KOPT-K1 (cell line): ENCODE results near the gene ITPKC.
"Not testable (repeated sequence)": the region's sequence is repeated elsewhere in the genome, so short reads cannot be mapped to it uniquely, and the experiment has no call there.

Source experiments
- H3K27ac ChIP-seq: fragments of 200-600 bp; sonication (generic); 2 replicates; pipeline ENCODE4 v1.5.1; 2016; ENCODE audit warnings: antibody characterized with exemption, mild to moderate bottlenecking, low read depth, low read length; ENCODE audit not compliant: poor library complexity, severe bottlenecking
- H3K36me3 ChIP-seq: fragments of 200-600 bp; sonication (generic); 2 replicates; pipeline ENCODE4 v1.5.1; 2017; ENCODE audit warnings: antibody characterized with exemption, mild to moderate bottlenecking, low read length, moderate library complexity; ENCODE audit not compliant: insufficient read depth
- H3K9me3 ChIP-seq: fragments of 200-600 bp; sonication (generic); 2 replicates; pipeline ENCODE4 v1.5.1; 2017; ENCODE audit warnings: antibody characterized with exemption, low read length, mild to moderate bottlenecking; ENCODE audit not compliant: insufficient read depth, poor library complexity, severe bottlenecking

Gene ITPKC

DNA sequence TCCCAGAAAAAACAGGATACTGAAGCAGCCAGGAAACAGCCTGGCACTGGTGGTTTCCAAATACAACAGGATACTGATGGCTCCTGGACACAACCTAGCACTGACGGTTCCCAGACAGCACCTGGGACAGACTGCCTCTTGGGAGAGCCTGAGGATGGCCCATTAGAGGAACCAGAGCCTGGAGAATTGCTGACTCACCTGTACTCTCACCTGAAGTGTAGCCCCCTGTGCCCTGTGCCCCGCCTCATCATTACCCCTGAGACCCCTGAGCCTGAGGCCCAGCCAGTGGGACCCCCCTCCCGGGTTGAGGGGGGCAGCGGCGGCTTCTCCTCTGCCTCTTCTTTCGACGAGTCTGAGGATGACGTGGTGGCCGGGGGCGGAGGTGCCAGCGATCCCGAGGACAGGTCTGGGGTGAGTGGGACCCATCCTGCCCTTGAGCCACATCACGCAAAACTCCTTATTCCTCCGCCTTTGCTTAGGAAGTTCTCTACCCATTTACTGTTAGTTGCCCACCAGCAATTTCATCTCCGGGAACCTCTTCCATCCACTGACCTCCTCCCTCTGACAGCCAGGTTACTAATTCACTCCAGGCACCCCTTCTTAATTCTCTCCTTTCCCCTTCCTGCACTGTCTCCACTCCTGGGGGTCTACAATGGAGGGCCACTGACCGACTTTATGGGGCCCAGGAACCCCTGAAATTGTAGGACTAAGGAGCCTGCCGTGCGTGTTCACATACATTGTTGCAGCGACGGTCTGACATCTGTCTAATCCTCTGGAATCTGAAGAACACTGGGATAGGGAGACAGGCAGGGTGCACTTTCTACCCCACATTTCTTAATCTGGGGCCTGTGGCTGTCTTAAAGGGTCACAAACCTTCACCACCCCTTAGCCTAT, 1.2 kb downstream of the ITPKC start:
- H3K9me3 ChIP-seq, result no peaks in the 10 kb centered on the region
- peak overlapping the region; percentile 72 for H3K27ac ChIP-seq
- no peaks in the 10 kb centered on the region for H3K36me3 ChIP-seq

DNA sequence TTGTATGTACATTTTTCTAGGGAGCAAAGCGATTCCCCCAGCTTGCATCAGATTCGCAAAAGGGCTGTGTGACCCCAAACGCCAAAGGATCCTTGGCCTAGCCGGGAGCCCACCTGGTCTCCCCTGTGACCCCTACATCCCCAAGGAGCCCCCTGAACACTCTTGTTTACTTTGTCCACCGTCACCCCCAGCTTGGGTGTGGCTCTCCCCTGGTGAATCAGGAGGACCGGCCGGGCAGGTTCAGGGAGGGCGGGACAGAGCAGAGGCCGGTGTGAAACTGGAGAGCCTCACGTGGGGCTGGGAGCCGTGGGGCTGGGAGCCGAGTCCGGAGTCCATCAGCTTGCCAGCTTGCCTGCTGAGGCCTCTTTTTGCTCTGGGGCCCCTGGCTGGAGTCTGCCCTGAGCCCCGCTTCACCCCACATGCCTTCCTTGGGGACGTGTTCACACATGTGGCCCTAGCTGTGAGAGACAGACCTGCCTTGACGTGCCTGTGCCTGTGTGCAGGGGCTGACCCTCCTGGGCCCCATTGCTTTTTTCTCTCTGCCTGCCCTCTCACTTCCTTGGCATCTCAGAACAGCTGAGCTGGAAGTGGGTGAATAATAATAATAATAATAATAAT, 2.0 kb downstream of the ITPKC start:
- no peaks in the 10 kb centered on the region for H3K9me3 ChIP-seq
- no peak overlapping the region for H3K27ac ChIP-seq
- H3K36me3 ChIP-seq, result peaks cover 5% of the 10 kb centered on the region; the same call in 1 of the 2 replicates

DNA sequence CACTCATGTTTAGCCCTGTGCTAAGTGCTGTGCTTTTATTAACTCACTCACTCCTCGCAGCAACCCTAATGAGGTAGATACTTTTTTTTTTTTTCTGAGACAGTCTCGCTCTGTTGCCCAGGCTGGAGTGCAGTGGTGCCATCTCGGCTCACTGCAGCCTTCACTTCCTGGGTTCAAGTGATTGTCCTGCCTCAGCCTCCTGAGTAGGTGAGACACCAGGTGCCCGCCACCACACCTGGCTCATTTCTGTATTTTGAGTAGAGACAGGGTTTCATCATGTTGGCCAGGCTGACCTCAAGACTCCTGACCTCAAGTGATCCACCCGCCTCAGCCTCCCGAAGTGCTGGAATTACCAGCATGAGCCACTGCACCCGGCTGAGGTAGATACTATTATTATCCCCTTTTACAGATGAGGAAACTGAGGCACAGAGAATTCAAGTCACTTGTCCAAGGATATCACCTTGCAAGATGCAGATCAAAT, 2.5 kb downstream of the ITPKC start:
- Histone ChIP-seq H3K27ac (no peak overlapping the region), H3K9me3 (no peaks in the 10 kb centered on the region), H3K36me3 (peaks cover 8% of the 10 kb centered on the region; the same call in 1 of the 2 replicates)

DNA sequence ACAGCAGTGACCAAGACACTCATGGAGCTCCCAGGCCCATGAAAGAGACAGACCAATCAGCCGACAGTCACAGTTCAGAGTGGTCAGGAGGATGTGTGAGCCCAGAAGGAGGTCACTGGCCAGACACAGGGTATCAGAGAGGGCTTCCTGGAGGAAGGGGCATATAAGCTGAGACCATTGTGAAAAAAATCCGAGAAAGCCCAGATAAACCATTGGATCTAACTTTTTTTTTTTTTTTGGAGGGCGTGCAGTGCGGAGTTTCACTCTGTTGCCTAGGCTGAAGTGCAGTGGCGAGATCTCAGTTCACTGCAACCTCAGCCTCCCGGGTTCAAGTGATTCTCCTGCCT, 4.2 kb downstream of the ITPKC start:
- Histone ChIP-seq H3K36me3 (peaks cover 10% of the 10 kb centered on the region; the same call in 1 of the 2 replicates), H3K9me3 (no peaks in the 10 kb centered on the region), H3K27ac (no peak overlapping the region)

DNA sequence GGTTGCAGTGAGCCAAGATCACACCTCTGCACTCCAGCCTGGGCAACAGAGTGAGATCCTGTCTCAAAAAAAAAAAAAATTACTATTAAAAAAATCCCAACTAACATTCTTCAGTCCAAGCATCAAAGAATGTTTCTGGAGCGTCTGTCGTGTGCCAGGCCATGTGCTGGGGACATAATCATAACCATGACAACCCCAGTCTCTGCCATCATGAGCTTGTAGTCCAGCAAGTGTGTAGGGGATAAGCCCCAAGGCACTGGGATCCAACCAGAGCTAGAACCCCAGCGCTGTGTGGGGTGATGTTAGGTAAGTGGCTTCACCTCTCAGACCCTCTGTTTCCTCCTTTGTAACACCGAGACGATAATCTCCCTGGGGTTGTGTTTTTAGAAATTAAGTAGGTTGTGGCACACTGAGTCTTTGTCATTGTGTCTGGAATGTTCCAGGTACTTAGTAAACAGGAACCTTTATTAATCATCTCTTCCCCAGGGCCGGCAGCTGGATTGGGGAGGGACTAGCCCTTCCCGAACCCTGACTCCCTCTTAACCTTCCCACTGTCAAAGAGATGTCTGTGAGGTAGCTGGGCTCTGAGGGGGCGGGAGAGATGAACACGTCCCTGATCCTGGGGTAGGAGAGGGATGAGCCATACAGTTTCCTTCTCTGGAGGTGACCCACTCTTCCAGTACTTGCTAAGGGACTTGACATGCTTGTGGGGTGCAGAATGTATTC, 5.2 kb downstream of the ITPKC start:
- no peaks in the 10 kb centered on the region for H3K9me3 ChIP-seq
- H3K36me3 ChIP-seq, result peaks cover 12% of the 10 kb centered on the region; the same call in 1 of the 2 replicates
- no peak overlapping the region for H3K27ac ChIP-seq

DNA sequence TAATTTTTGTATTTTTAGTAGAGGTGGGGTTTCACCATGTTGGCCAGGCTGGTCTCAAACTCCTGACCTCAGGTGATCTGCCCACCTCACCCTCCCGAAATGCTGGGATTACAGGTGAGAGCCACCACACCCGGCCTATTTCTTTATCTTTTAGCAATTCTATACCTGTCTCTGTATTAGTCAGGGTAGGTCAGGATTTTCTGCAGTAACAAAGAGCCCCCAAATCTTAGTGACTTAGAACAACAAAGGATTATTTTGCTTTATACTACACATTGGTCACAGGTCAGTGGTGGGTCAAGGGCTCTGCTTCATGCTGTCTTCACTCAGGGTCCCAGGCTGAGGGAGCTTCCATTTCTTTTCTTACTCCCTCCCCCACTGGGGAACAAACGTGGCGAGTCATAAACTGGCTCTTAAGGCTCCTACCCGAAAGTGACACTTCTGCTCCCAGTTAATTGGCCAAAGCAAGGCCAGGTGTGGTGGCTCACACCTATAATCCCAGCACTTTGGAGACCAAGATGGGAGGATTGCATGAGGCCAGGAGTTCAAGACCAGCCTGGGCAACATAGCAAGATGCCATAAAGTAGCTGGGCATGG, 6.8 kb downstream of the ITPKC start:
- Histone ChIP-seq H3K27ac (no peak overlapping the region), H3K9me3 (no peaks in the 10 kb centered on the region), H3K36me3 (peaks cover 17% of the 10 kb centered on the region; the same call in 1 of the 2 replicates)

DNA sequence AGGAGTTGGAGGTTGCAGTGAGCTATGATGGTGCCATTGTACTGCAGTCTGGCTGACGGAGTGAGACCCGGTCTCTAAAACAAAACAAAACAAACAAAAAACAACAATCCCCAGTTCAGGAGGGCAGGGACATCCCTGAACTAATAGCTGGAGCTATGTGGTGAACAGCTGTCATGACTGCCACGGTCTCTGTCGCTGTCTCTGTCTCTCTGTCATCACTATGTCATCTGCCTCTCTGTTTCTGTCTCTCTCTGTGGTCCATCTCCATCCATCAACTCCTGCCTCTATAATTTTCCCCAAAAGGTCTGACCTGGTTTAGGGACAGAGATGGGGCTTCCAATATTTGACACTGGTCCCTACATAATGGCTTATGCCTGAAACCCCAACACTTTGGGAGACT, 7.4 kb downstream of the ITPKC start:
- Histone ChIP-seq H3K9me3 (no peaks in the 10 kb centered on the region), H3K27ac (no peak overlapping the region), H3K36me3 (peaks cover 17% of the 10 kb centered on the region; the same call in 1 of the 2 replicates)

DNA sequence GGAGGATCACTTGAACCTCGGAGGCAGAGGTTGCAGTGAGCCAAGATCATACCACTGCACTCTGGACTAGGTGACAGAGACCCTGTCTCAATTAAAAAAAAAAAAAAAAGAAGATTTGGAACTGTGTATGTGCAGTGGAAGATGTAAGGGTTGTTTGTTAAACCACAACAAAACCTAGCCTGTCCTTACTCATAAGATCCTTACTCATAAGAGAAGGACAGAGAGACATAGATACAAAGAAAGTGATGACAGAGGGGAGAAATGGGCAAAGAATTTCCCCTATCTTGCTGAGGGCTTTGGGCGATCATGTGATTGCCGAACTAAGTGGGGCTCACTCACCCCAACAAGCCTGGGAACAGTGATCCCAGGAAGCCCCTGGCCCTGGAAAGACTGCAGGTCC, 7.9 kb downstream of the ITPKC start:
- Histone ChIP-seq H3K27ac (no peak overlapping the region), H3K9me3 (no peaks in the 10 kb centered on the region), H3K36me3 (peaks cover 18% of the 10 kb centered on the region)

DNA sequence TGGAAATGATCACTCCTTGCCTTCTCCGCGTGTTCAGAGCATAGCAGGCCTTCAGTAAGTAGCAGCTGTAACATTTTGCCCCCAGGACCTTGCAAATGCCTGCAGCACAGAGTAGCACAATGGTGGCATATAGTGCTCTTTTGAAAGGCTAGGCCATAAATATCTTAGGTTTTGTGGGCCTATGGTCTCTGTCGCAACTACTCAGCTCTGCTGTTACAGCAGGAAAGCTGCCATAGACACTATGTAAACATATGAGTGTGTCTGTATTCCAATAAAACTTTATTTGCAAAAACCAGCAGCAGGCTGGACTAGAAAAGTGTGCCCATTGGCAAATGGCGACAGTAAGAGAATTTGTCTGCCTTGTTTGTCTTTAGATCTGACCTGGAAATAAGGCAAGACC, 9.4 kb downstream of the ITPKC start:
- no peaks in the 10 kb centered on the region for H3K9me3 ChIP-seq
- H3K36me3 ChIP-seq, result peaks cover 31% of the 10 kb centered on the region
- no peak overlapping the region for H3K27ac ChIP-seq

DNA sequence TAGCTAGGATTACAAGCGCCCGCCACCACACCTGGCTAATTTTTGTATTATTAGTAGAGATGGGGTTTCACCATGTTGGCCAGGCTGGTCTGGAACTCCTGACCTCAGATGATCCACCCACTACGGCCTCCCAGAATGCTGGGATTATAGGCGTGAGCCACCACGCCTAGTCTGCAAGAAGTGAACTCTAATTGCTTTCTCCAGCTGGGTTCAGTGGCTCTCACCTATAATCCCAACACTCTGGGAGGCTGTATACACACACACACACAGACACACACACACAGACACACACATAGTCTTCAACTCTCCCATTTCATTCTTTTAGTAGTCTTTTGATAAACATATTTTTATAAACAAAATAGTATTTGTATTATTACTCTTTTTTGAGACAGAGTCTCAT, 13.2 kb downstream of the ITPKC start:
- peaks cover 48% of the 10 kb centered on the region for H3K36me3 ChIP-seq
- not testable (repeated sequence) for H3K9me3 ChIP-seq, H3K27ac ChIP-seq

DNA sequence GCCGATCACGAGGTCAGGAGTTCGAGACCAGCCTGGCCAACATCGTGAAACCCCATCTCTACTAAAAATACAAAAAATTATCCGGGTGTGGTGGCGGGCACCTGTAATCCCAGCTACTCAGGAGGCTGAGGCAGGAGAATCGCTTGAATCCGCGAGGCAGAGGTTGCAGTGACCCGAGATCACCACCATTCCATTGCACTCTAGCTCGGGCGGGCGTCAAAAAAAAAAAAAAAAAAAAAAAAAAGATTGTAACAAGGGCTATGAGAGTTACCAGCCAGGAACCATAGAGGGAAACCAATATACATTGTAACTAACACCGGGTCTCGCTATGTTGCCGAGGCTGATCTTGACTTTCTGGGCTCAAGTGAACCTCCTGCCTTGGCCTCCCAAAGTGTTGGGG, 15.4 kb downstream of the ITPKC start:
- not testable (repeated sequence) for H3K27ac ChIP-seq, H3K9me3 ChIP-seq
- H3K36me3 ChIP-seq, result peaks cover 62% of the 10 kb centered on the region

DNA sequence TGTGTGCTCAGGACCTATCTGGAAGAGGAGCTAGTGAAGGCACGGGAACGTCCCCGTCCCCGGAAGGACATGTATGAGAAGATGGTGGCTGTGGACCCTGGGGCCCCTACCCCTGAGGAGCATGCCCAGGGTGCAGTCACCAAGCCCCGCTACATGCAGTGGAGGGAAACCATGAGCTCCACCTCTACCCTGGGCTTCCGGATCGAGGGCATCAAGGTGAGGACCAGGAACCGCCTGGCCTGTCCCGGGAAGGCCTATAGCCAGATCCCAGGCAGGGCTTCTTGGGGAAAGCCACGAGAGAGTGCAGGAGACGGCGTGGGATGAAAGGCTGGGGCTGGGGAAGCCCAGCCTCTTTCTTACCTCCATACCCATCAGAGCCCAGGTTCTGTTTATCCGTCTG, 16.2 kb downstream of the ITPKC start:
- H3K36me3 ChIP-seq, result peaks cover 62% of the 10 kb centered on the region

DNA sequence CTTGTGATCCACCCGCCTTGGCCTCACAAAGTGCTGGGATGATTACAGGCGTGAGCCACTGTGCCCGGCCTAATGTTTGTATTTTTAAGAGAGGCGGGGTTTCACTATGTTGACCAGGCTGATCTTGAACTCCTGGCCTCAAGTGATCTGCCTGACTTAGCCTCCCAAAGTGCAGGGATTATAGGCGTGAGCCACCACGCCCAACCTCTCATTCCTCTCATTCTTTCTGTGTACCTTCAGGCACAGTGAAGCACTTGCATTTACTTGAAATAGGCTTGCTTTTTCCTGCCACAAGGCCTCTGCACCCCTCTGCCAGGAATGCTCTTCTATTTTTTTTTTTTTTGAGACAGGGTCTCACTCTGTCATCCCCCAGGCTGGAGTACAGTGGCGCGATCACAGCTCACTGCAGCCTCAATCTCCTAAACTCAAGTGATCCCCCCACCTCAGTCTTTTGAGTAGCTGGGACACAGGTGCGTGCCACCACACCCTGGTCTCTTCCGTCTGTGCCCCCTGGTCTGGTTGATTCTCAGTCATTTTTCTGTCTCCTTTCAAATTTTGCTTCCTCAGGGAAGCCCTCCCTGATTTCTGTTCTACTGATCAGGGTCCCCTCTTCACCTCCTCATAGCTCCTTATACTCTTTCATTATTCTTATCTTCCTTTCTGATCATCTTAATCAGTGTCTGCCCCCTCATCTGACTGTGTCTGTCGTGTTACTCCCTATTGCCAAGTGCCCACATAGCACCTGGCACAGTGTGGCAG, 18.3 kb downstream of the ITPKC start:
- Histone ChIP-seq H3K36me3 (peaks cover 57% of the 10 kb centered on the region), H3K27ac (no peak overlapping the region), H3K9me3 (no peaks in the 10 kb centered on the region)

More for the DNA sequence above, 16.2 kb downstream of the ITPKC start:
- Histone ChIP-seq H3K9me3 (no peaks in the 10 kb centered on the region), H3K27ac (no peak overlapping the region)

DNA sequence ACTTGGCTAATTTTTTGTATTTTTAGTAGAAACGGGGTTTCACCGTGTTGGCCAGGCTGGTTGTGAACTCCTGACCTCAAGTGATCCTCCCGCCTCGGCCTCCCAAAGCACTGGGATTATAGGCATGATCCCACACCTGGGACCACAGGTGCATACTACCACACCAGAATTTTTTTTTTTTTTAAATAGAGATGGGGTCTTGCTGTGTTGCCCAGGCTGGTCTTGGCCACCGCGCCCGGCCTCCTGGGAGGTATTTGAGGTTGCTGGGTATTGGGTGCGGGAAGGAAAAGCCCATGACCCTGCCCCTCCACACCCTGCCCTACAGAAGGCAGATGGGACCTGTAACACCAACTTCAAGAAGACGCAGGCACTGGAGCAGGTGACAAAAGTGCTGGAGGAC, 19.7 kb downstream of the ITPKC start:
- no peak overlapping the region for H3K27ac ChIP-seq
- H3K36me3 ChIP-seq, result peaks cover 55% of the 10 kb centered on the region
- H3K9me3 ChIP-seq, result no peaks in the 10 kb centered on the region
